Upper lobe of right lung (tissue), 1 donor: Measurements from ENCODE around the gene SPN. TPM values are rescaled to one million over a fixed set of nuclear protein-coding genes. Genes with fewer than 3 reads are reported as not detected.

Source experiments
- ATAC-seq: fragments of 200-7000 bp; cut with Tn5 transposase; one replicate; pipeline ENCODE4 v1.9.1; 2020; ENCODE audit warnings: mild to moderate bottlenecking, moderate library complexity
- DNase-seq: peaks from one replicate; pipeline ENCODE4 v3.0.0-alpha.2; 2020
- H3K27ac ChIP-seq: fragments of 200-600 bp; one replicate; pipeline ENCODE4 v1.8.0; 2022
- H3K27me3 ChIP-seq: fragments of 200-600 bp; one replicate; pipeline ENCODE4 v1.8.0; 2022; ENCODE audit warnings: mild to moderate bottlenecking
- H3K36me3 ChIP-seq: fragments of 200-600 bp; one replicate; pipeline ENCODE4 v1.8.0; 2022
- H3K4me1 ChIP-seq: fragments of 200-600 bp; one replicate; pipeline ENCODE4 v1.8.0; 2022
- H3K4me3 ChIP-seq: fragments of 200-600 bp; one replicate; pipeline ENCODE4 v1.8.0; 2022; ENCODE audit warnings: mild to moderate bottlenecking
- H3K9me3 ChIP-seq: fragments of 200-600 bp; one replicate; pipeline ENCODE4 v1.8.0; 2022
- intact Hi-C: fragments of 100-400 bp; cut with DNase I; formaldehyde crosslinking; loops from one replicate; pipeline ENCODE4 v1.11.0; 2022
- total RNA-seq: library from RNA; stranded (reverse); fragmentation: NEBNext Ultra II Directional; extraction: Animal tissue kit (Norgen Biotek cat#: 25700); gene quantifications from one replicate; pipeline ENCODE4 v1.2.1, GENCODE V29; 2021
- TF ChIP-seq, protein P1 (sequence below): fragments of 200-600 bp; IDR thresholded peaks from one replicate; pipeline ENCODE4 v1.8.0; 2022; ENCODE audit warnings: antibody characterized with exemption
- donor health status: DM: no; HTN: yes; CAD: no; lungs with severe emphysema.

The SPN gene
- total RNA-seq, 1 donor from 2014 or later, result 70.7 TPM

DNA sequence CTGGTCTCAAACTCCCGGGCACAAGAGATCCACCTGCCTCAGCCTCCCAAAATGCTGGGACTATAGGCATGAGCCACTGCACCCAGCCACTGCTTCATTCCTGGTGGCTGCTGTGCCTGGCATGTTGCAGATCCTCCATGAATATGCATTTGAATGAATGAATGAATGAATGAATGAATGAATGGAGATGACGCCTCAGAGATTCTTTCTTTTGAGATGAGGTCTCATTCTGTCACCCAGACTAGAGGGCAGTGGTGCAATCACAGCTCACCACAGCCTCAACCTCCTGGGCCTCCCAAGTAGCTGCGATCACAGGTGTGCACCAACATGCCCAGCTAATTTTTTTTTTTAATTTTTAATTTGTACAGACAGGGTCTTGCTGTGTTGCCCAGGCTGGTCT, 5.2 kb downstream of the SPN start:
- Histone ChIP-seq H3K9me3 (no peaks in the 10 kb centered on the region), H3K27ac (no peak overlapping the region), H3K4me1 (no peaks in the 10 kb centered on the region), H3K27me3 (no peaks in the 10 kb centered on the region), H3K36me3 (no peaks in the 10 kb centered on the region), H3K4me3 (no peak overlapping the region)
- TF ChIP-seq, protein P1, sequence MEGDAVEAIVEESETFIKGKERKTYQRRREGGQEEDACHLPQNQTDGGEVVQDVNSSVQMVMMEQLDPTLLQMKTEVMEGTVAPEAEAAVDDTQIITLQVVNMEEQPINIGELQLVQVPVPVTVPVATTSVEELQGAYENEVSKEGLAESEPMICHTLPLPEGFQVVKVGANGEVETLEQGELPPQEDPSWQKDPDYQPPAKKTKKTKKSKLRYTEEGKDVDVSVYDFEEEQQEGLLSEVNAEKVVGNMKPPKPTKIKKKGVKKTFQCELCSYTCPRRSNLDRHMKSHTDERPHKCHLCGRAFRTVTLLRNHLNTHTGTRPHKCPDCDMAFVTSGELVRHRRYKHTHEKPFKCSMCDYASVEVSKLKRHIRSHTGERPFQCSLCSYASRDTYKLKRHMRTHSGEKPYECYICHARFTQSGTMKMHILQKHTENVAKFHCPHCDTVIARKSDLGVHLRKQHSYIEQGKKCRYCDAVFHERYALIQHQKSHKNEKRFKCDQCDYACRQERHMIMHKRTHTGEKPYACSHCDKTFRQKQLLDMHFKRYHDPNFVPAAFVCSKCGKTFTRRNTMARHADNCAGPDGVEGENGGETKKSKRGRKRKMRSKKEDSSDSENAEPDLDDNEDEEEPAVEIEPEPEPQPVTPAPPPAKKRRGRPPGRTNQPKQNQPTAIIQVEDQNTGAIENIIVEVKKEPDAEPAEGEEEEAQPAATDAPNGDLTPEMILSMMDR, result no peak
- DNase-seq, result no peak
- no peak for ATAC-seq
- intact Hi-C loops, result no loop called here

GRCh38 chr16:29673501-29673900, 10.5 kb downstream of the SPN start:
- intact Hi-C loops, result no loop called here

GRCh38 chr16:29674188-29674587, 11.1 kb downstream of the SPN start:
- TF ChIP-seq, protein P1, result no peak
- Histone ChIP-seq H3K27me3 (no peaks in the 10 kb centered on the region), H3K9me3 (no peaks in the 10 kb centered on the region), H3K36me3 (no peaks in the 10 kb centered on the region), H3K27ac (no peak overlapping the region), H3K4me1 (no peaks in the 10 kb centered on the region), H3K4me3 (no peak overlapping the region)
- DNase-seq, result peak; percentile 73
- ATAC-seq, result peak; percentile 79
- intact Hi-C loops, result no loop called here

More at GRCh38 chr16:29673501-29673900, 10.5 kb downstream of the SPN start:
- H3K27me3 ChIP-seq, result no peaks in the 10 kb centered on the region
- TF ChIP-seq, protein P1, result no peak
- H3K4me1 ChIP-seq, result no peaks in the 10 kb centered on the region
- DNase-seq (no peak), ATAC-seq (no peak)
- H3K36me3 ChIP-seq, result no peaks in the 10 kb centered on the region
- no peaks in the 10 kb centered on the region for H3K9me3 ChIP-seq
- H3K4me3 ChIP-seq, result no peak overlapping the region
- H3K27ac ChIP-seq, result no peak overlapping the region

GRCh38 chr16:29675811-29676643, 13.0 kb downstream of the SPN start:
- no peak for DNase-seq
- no peak overlapping the region for H3K4me3 ChIP-seq
- intact Hi-C loops, result no loop called here
- no peaks in the 10 kb centered on the region for H3K4me1 ChIP-seq
- H3K9me3 ChIP-seq, result no peaks in the 10 kb centered on the region
- no peak overlapping the region for H3K27ac ChIP-seq
- H3K27me3 ChIP-seq, result no peaks in the 10 kb centered on the region
- H3K36me3 ChIP-seq, result no peaks in the 10 kb centered on the region
- TF ChIP-seq, protein P1, result no peak
- peak; percentile 74 for ATAC-seq

GRCh38 chr16:29676989-29677785, 14.1 kb downstream of the SPN start:
- H3K4me3 ChIP-seq, result no peak overlapping the region
- H3K4me1 ChIP-seq, result no peaks in the 10 kb centered on the region
- intact Hi-C loops, result no loop called here
- no peaks in the 10 kb centered on the region for H3K9me3 ChIP-seq
- no peak overlapping the region for H3K27ac ChIP-seq
- TF ChIP-seq, protein P1, result no peak
- H3K36me3 ChIP-seq, result no peaks in the 10 kb centered on the region
- H3K27me3 ChIP-seq, result no peaks in the 10 kb centered on the region
- no peak for DNase-seq
- ATAC-seq, result peak; percentile 15
